Omental fat pad (tissue), 4 donors: ENCODE data around the gene FUOM. TPM values are rescaled to one million over a fixed set of nuclear protein-coding genes. Genes with fewer than 3 reads are reported as not detected.
"Not testable (repeated sequence)": the region's sequence is repeated elsewhere in the genome, so short reads cannot be mapped to it uniquely, and the experiment has no call there.

Experiments
- ATAC-seq: fragments of 150-250 bp; one replicate; pipeline ENCODE4 v1.9.1; 2016; ENCODE audit warnings: mild to moderate bottlenecking, moderate library complexity; ENCODE audit not compliant: low FRiP score
- DNase-seq: peaks from one replicate; pipeline ENCODE4 v3.0.0-alpha.2; 2019; ENCODE audit warnings: low spot score
- total RNA-seq, 4 donors: library from RNA; depleted of rRNA; stranded (reverse); fragments of >200 nt; gene quantifications; one replicate each; pipeline ENCODE4 v1.1.0, GENCODE V29; 2016
- TF ChIP-seq, protein P1 (sequence below), 3 donors: fragments of 450-650 bp; IDR thresholded peaks; one replicate each; pipeline ENCODE4 v1.5.1; 2016 to 2017; ENCODE audit warnings: antibody characterized with exemption in 3 of 3, mild to moderate bottlenecking in 3 of 3, moderate library complexity in 2 of 3

Gene FUOM
- total RNA-seq, 4 donors from 2014 or later = 20.6 to 34.3 (median 24.1) TPM

- TF ChIP-seq, protein P1, sequence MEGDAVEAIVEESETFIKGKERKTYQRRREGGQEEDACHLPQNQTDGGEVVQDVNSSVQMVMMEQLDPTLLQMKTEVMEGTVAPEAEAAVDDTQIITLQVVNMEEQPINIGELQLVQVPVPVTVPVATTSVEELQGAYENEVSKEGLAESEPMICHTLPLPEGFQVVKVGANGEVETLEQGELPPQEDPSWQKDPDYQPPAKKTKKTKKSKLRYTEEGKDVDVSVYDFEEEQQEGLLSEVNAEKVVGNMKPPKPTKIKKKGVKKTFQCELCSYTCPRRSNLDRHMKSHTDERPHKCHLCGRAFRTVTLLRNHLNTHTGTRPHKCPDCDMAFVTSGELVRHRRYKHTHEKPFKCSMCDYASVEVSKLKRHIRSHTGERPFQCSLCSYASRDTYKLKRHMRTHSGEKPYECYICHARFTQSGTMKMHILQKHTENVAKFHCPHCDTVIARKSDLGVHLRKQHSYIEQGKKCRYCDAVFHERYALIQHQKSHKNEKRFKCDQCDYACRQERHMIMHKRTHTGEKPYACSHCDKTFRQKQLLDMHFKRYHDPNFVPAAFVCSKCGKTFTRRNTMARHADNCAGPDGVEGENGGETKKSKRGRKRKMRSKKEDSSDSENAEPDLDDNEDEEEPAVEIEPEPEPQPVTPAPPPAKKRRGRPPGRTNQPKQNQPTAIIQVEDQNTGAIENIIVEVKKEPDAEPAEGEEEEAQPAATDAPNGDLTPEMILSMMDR (IDR thresholded peaks at IDR 0.05) = no peak
- ATAC-seq (peak; percentile 73), DNase-seq (no peak)
Observed at GRCh38 chr10:133379152-133379800, 21.5 kb upstream of the FUOM start, which contains the start of gene PAOX. Gene PAOX (plus strand): TSS chr10:133379262. CDS start chr10:133379317, 55 bp downstream.

DNA sequence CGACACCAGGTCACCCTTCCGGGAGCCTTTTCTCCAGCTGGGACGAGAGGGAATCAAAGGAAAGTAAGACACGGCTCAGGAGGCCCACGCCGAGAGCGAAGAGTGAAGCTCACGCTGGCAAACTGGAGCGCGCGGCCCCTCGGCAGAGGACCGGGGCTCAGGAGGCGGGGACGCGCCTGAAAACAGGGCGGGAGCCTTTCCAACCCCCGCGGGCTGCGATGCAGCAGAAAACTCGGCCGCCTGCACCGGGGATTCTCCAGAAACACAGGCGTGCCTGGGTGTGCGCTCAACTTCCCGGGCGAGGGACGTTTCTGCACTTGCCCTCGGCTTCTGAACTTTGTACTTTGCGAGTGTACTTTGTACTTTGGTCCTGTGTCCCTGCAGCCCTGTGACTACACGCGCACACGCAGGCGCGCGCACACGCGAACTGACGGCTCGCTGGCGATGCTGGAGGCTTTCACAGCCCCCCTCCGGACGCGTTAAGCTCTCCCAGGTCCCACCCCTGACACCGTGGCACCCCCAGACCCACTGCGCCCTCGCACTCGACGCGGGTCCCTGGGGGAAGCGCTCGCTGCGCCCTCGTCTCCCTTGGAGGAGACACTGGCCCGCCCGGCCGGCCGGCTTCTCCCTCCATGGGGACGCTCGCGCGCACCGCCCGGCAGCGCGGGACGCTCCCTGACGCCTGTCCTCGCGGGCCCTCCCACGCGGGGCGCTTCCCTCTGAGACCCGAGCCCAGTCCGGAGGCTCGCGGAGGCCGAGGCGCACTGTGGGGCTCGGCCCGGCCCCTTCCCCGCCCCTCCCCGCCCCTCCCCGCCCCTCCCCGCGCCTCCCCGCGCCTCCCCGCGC is 20.7 kb upstream of the FUOM start:
- ATAC-seq (peak; percentile 43), DNase-seq (no peak)
- TF ChIP-seq, protein P1 (IDR thresholded peaks at IDR 0.05) = no peak

DNA sequence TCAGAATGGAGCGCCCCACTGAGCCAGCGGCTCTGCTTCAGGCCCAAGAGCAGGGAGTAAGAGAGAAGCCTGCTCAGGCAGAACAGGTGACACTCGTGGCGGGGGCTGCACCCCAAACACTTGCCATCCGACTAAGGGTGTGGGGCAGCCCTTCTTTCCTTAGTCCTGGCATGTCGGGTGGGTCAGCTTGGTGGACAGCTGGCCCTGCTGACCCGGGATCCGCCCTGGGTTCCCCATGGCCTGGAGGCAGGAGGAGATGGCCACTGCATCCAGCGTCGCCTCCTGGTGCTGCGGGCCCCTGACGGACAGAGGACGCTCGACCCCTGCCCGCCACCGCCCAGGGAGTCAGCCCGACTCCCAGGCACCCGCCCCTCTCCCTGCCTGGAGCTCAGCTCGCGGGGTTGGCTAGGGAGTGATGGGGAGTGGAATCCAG is 20.0 kb upstream of the FUOM start:
- no peak for ATAC-seq
- DNase-seq = no peak
- TF ChIP-seq, protein P1 (IDR thresholded peaks at IDR 0.05) = no peak

DNA sequence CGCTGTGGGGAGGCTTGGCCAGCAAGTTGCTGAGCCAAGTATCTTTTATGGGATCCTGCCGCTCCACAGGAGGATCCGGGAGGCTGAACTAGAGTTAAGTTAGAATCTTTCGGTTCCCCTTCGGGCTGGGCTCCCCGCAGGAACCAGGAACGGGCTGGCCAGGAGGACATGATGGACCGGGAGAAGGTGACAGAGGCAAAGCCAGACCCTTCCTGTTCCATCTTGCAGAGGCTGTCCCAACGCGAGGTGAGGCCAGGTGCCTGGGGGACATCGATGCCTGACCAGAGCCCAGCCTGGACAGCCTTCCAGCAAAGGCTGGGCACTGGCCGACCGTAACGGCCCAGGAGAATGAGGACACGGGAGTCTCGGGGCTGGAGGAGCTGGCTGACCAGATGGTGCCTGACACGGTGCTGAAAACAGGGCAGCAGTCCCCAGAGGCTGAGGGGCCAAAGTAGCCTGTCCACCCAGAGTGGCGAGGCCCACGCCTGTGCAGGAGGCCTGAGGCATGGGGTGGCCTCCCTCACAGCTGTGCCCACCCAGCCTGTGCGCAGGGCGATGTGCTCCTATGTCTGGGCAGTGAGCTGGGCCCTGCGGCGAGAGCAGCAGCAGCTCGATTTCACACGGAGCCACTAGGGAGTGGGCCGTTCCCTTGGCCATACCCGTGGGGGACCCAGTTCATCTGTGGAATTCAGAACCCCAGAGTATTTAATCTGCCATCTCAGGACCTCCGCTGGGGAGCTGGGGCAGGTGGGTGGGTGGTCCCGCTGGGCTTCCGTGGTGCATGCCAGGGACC is 19.4 kb upstream of the FUOM start:
- no peak for DNase-seq
- TF ChIP-seq, protein P1 (IDR thresholded peaks at IDR 0.05) = no peak
- ATAC-seq = no peak

- not testable (repeated sequence) for DNase-seq
Observed at GRCh38 chr10:133376183-133376582, 18.4 kb upstream of the FUOM start.

GRCh38 chr10:133375357-133376115 is 17.7 kb upstream of the FUOM start:
- TF ChIP-seq, protein P1 (IDR thresholded peaks at IDR 0.05) = no peak
- DNase-seq = no peak
- no peak for ATAC-seq

More at GRCh38 chr10:133376183-133376582, 18.4 kb upstream of the FUOM start:
- ATAC-seq = not testable (repeated sequence)
